T-cell (primary cell): ENCODE results near the gene ADAM10. TPM values are rescaled to one million over a fixed set of nuclear protein-coding genes. Genes with fewer than 3 reads are reported as not detected.

Experiments used
- ATAC-seq, 4 experiments: fragments of 200-7000 bp in 3 of 4; fragments of 150-1000 bp in 1 of 4; cut with Tn5 transposase; replicated peaks in 1 of 4; 1 replicate in 3 of 4; 2 replicates in 1 of 4; pipeline ENCODE4 v1.10.0; 2021; ENCODE audit warnings: moderate library complexity in 3 of 4, mild to moderate bottlenecking in 2 of 4, moderate number of reproducible peaks in 1 of 4
- CTCF ChIA-PET, 2 donors: fragments of 300-600 bp; sonication (Branson Sonifier 250); formaldehyde crosslinking; loops; one replicate each; lab custom pipeline; 2022; ENCODE audit warnings: antibody characterized with exemption in 2 of 2; lab: Charles Lee
- POLR2A ChIA-PET, 2 donors: fragments of 300-600 bp; sonication (Branson Sonifier 250); formaldehyde crosslinking; loops; one replicate each; lab custom pipeline; 2022; ENCODE audit warnings: antibody characterized with exemption in 2 of 2; lab: Charles Lee
- DNase-seq, 35 experiments: peaks; one replicate each; pipeline versions ENCODE4 v3.0.0 to v3.0.0-alpha.2; 2013 to 2023
- H3K27ac ChIP-seq: one replicate; pipeline ENCODE4 v1.5.1; 2013; ENCODE audit warnings: low read length
- H3K27me3 ChIP-seq, 2 experiments: replicated peaks in 1 of 2; 1 replicate in 1 of 2; 2 replicates in 1 of 2; pipeline versions ENCODE4 v1.6.1 to v1.7.0; 2013; ENCODE audit warnings: low read length in 1 of 2, mixed read lengths in 1 of 2; ENCODE audit not compliant: control insufficient read depth in 2 of 2, insufficient read depth in 2 of 2; ENCODE audit errors: extremely low read depth in 1 of 2
- H3K36me3 ChIP-seq, 2 donors: 1 replicate in 1 of 2; 2 replicates in 1 of 2; pipeline versions ENCODE4 v1.6.1 to v1.7.0; 2013; ENCODE audit warnings: low read length in 1 of 2; ENCODE audit not compliant: control insufficient read depth in 2 of 2, insufficient read depth in 1 of 2; ENCODE audit errors: extremely low read depth in 1 of 2
- H3K4me1 ChIP-seq, 2 experiments: 1 replicate in 1 of 2; 2 replicates in 1 of 2; pipeline versions ENCODE4 v1.6.1 to v1.7.0; 2013; ENCODE audit warnings: low read length in 2 of 2, mixed read lengths in 1 of 2; ENCODE audit not compliant: insufficient read depth in 2 of 2, control insufficient read depth in 1 of 2; ENCODE audit errors: extremely low read depth in 1 of 2
- H3K4me3 ChIP-seq, 2 donors: 1 replicate in 1 of 2; 2 replicates in 1 of 2; pipeline versions ENCODE4 v1.5.1 to v1.7.0; 2013; ENCODE audit warnings: mild to moderate bottlenecking in 2 of 2, low read length in 1 of 2, moderate library complexity in 1 of 2; ENCODE audit not compliant: control insufficient read depth in 1 of 2; ENCODE audit errors: extremely low read depth in 1 of 2
- H3K9me3 ChIP-seq: 2 replicates; pipeline ENCODE4 v1.7.0; 2013
- H3K27ac Mint-ChIP-seq, 2 donors: one replicate each; pipeline ENCODE4 v1.8.0; 2020 to 2021; ENCODE audit warnings: mild to moderate bottlenecking in 2 of 2, mixed read lengths in 2 of 2
- H3K27me3 Mint-ChIP-seq, 2 donors: one replicate each; pipeline ENCODE4 v1.8.0; 2021 to 2022; ENCODE audit warnings: mixed read lengths in 2 of 2
- H3K36me3 Mint-ChIP-seq: one replicate; pipeline ENCODE4 v1.8.0; 2021; ENCODE audit warnings: mixed read lengths
- H3K4me1 Mint-ChIP-seq, 3 donors: one replicate each; pipeline ENCODE4 v1.8.0; 2020 to 2022; ENCODE audit warnings: mixed read lengths in 3 of 3, mild to moderate bottlenecking in 1 of 3
- H3K4me3 Mint-ChIP-seq, 3 donors: one replicate each; pipeline ENCODE4 v1.8.0; 2020 to 2022; ENCODE audit warnings: mild to moderate bottlenecking in 3 of 3, mixed read lengths in 3 of 3, moderate library complexity in 3 of 3
- H3K9me3 Mint-ChIP-seq, 3 donors: one replicate each; pipeline ENCODE4 v1.8.0; 2020 to 2022; ENCODE audit warnings: mixed read lengths in 3 of 3
- WGBS: methylation state at CpG from one replicate; pipeline ENCODE4 v1.1.5; 2013; ENCODE audit warnings: missing lambda C conversion rate; ENCODE audit not compliant: insufficient coverage; 5-methylcytosine and 5-hydroxymethylcytosine counted together
- total RNA-seq, 35 experiments: library from RNA in 6 of 35; stranded (reverse) in 6 of 35; fragments of 120-200 nt in 1 of 35; gene quantifications; one replicate each; pipeline versions ENCODE4 v1.2.1 to v1.2.4 and lab custom pipeline; 2013 to 2026

ADAM10 gene
- total RNA-seq, 5 donors from 2014 or later (not counting 1 experiment from before 2014, with no cell fraction given): 99.5 to 146 (median 113) TPM

GRCh38 chr15:58669108-58669507 lies 80.4 kb downstream of the ADAM10 start:
- Mint-ChIP-seq H3K4me1 (peaks cover 7 to 14% (median 8%) of the 10 kb centered on the region in 3 donors), H3K4me3 (no peak overlapping the region), H3K27me3 (no peaks in the 10 kb centered on the region), H3K27ac (no peak overlapping the region), H3K36me3 (peaks cover 49% of the 10 kb centered on the region), H3K9me3 (no peaks in the 10 kb centered on the region)
- peaks cover 0 to 11% of the 10 kb centered on the region in 2 donors for H3K36me3 ChIP-seq
- no peaks in the 10 kb centered on the region for H3K9me3 ChIP-seq
- H3K27me3 ChIP-seq: no peaks in the 10 kb centered on the region
- WGBS: no CpG with 5 or more reads among the region's 1 CpG
- no peak overlapping the region for H3K4me3 ChIP-seq
- H3K27ac ChIP-seq: no peak overlapping the region
- POLR2A ChIA-PET: no interaction called here
- H3K4me1 ChIP-seq: no peaks in the 10 kb centered on the region
- no peak for ATAC-seq
- no peak for DNase-seq
- CTCF ChIA-PET: interaction anchor here in 1 of 2 donors (0.9 kb wide), 1 partner anchor 10 kb away, joined by 3 read pairs; no protein-coding TSS in a partner anchor

DNA sequence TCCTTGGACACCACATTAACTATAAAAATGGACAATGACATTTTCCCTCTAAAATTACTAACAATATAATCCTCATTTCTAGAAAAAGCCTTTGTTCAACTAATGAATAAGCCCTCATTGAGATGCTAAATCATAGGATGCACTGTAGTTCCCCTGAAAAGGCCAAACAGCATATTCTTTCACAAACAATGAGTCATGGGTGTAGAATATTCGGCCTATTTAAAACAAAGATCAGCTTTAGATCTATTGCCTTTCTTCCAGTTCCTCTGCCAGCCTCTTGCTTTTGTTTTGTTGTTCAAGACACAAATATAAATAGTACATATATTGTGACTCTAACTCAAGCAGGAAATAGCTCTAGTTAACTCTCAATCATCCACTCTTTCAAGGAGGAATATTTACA lies 82.5 kb downstream of the ADAM10 start:
- Histone ChIP-seq H3K27me3 (no peaks in the 10 kb centered on the region), H3K4me1 (no peaks in the 10 kb centered on the region), H3K4me3 (no peak overlapping the region), H3K9me3 (no peaks in the 10 kb centered on the region), H3K36me3 (peaks cover 0 to 11% of the 10 kb centered on the region in 2 donors), H3K27ac (no peak overlapping the region)
- ChIA-PET CTCF (no interaction called here), POLR2A (no interaction called here)
- Mint-ChIP-seq H3K9me3 (no peaks in the 10 kb centered on the region), H3K27ac (no peak overlapping the region), H3K36me3 (peaks cover 55% of the 10 kb centered on the region), H3K4me3 (no peak overlapping the region), H3K27me3 (no peaks in the 10 kb centered on the region), H3K4me1 (peaks cover 6 to 14% (median 7%) of the 10 kb centered on the region in 3 donors)
- DNase-seq (no peak), ATAC-seq (no peak)
- WGBS: no CpG with 5 or more reads among the region's 1 CpG

DNA sequence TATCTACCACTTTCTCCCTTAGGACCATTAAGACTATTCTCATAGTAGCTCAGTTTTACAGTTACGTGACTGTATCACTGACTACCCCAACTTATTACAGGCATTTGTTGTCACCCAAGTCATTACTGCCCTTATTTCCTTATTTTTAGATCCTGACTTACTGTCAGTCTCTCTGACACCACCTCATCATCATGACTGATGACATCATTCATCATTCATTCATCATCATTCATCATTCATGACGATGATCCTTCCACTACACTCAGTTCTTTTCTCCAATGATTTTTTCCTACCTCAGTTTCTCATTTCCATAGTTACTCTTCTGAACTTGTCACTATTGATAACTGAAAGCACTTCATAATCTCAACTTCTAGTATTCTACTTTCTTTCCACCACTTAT lies 83.8 kb downstream of the ADAM10 start:
- Mint-ChIP-seq H3K9me3 (no peaks in the 10 kb centered on the region), H3K27ac (no peak overlapping the region)

DNA sequence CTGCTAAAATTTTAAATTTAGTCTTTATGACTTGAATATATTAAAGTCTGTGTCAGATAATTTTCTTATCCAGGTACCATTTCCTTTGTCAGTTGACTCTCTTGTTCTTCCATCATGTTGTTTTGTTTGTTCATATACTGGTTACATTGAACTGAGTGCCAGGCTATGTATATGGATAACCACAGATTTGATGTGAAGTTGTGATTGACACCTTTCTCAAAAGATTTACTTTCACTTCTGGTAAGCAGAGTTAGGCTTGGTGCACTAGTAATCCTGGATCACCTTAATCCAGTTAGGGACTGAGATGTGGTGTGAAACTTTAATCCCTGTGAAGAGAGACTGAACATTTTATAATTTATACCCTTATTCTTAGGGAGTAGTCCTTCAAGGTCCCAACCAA lies 99.4 kb downstream of the ADAM10 start:
- Mint-ChIP-seq H3K27ac (peak overlapping the region; percentile 32 to 58), H3K4me3 (no peak overlapping the region), H3K4me1 (peaks cover 6 to 18% (median 15%) of the 10 kb centered on the region in 3 donors), H3K9me3 (no peaks in the 10 kb centered on the region), H3K27me3 (no peaks in the 10 kb centered on the region), H3K36me3 (peaks cover 52% of the 10 kb centered on the region)
- Histone ChIP-seq H3K4me3 (no peak overlapping the region), H3K27me3 (no peaks in the 10 kb centered on the region), H3K4me1 (no peaks in the 10 kb centered on the region), H3K36me3 (peaks cover 0 to 8% of the 10 kb centered on the region in 2 donors), H3K27ac (no peak overlapping the region), H3K9me3 (no peaks in the 10 kb centered on the region)
- peak in 1 of 4 experiments; percentile 38 for ATAC-seq
- peak in 1 of 35 experiments; percentile 17 for DNase-seq
- ChIA-PET POLR2A (no interaction called here), CTCF (no interaction called here)

More for the DNA sequence above, 83.8 kb downstream of the ADAM10 start:
- Histone ChIP-seq H3K27ac (no peak overlapping the region), H3K9me3 (no peaks in the 10 kb centered on the region), H3K4me1 (no peaks in the 10 kb centered on the region), H3K36me3 (peaks cover 0 to 16% of the 10 kb centered on the region in 2 donors), H3K27me3 (no peaks in the 10 kb centered on the region), H3K4me3 (no peak overlapping the region)
- ChIA-PET POLR2A (no interaction called here), CTCF (interaction anchor here in 1 of 2 donors (0.6 kb wide), 1 partner anchor 177 kb away, joined by 3 read pairs; no protein-coding TSS in a partner anchor)
- DNase-seq: no peak
- Mint-ChIP-seq H3K36me3 (peaks cover 64% of the 10 kb centered on the region), H3K4me3 (no peak overlapping the region), H3K4me1 (peaks cover 4 to 14% (median 6%) of the 10 kb centered on the region in 3 donors), H3K27me3 (no peaks in the 10 kb centered on the region)
- ATAC-seq: no peak
- 100% methylated on average over 2 of the region's 2 CpGs for WGBS

- H3K4me1 Mint-ChIP-seq: peaks cover 6 to 18% (median 15%) of the 10 kb centered on the region in 3 donors
- H3K9me3 ChIP-seq: no peaks in the 10 kb centered on the region
- H3K27me3 Mint-ChIP-seq: no peaks in the 10 kb centered on the region
- peaks cover 47% of the 10 kb centered on the region for H3K36me3 Mint-ChIP-seq
- H3K4me3 ChIP-seq: no peak overlapping the region
- H3K36me3 ChIP-seq: peaks cover 0 to 6% of the 10 kb centered on the region in 2 donors
- no peaks in the 10 kb centered on the region for H3K9me3 Mint-ChIP-seq
- WGBS: no CpG with 5 or more reads among the region's 2 CpGs
- ChIA-PET CTCF (interaction anchor here in 1 of 2 donors (0.6 kb wide), 1 partner anchor 118 kb away, joined by 5 read pairs; no protein-coding TSS in a partner anchor), POLR2A (interaction anchor here in 1 of 2 donors (0.6 kb wide), 1 partner anchor 244 kb away, joined by 3 read pairs; no protein-coding TSS in a partner anchor)
- ATAC-seq (no peak), DNase-seq (no peak)
- H3K27ac ChIP-seq: no peak overlapping the region
- H3K4me3 Mint-ChIP-seq: no peak overlapping the region
- H3K27me3 ChIP-seq: no peaks in the 10 kb centered on the region
- peak overlapping the region; percentile 18 to 29 for H3K27ac Mint-ChIP-seq
- H3K4me1 ChIP-seq: no peaks in the 10 kb centered on the region
Observed at GRCh38 chr15:58649175-58649574, 100.3 kb downstream of the ADAM10 start.

- ChIA-PET CTCF (no interaction called here), POLR2A (interaction anchor here in 1 of 2 donors (0.6 kb wide), 1 partner anchor 134 kb away, joined by 3 read pairs; no protein-coding TSS in a partner anchor)
- Histone ChIP-seq H3K36me3 (peaks cover 0 to 30% of the 10 kb centered on the region in 2 donors), H3K27me3 (no peaks in the 10 kb centered on the region), H3K27ac (no peak overlapping the region), H3K4me3 (no peak overlapping the region), H3K4me1 (no peaks in the 10 kb centered on the region), H3K9me3 (no peaks in the 10 kb centered on the region)
- 100% methylated on average over 2 of the region's 5 CpGs for WGBS
- Mint-ChIP-seq H3K9me3 (no peaks in the 10 kb centered on the region), H3K27ac (no peak overlapping the region), H3K4me3 (no peak overlapping the region), H3K27me3 (no peaks in the 10 kb centered on the region), H3K36me3 (peaks cover 50% of the 10 kb centered on the region), H3K4me1 (peaks cover 5 to 15% (median 13%) of the 10 kb centered on the region in 3 donors)
- ATAC-seq (no peak), DNase-seq (no peak)
Observed at GRCh38 chr15:58643996-58644395, 105.5 kb downstream of the ADAM10 start.
